ENCODE data around the gene SPATA21.

The SPATA21 gene

GRCh38 chr1:16351456-16351993 is 85.7 kb downstream of the SPATA21 start:
- DNase-seq (ENCODE audit: low read depth in 2 of 2): no peak

- no peak for DNase-seq (ENCODE audit: low read depth in 2 of 2)
Measured at GRCh38 chr1:16349847-16350406, 87.3 kb downstream of the SPATA21 start.
